DND-41 (cell line): ENCODE data around the gene ALX3.
A peak's percentile ranks its signal among the peaks of the same experiment; 100 is the strongest.

Experiments
- ATAC-seq: fragments of 200-7000 bp; cut with Tn5 transposase; 3 replicates; pipeline ENCODE4 v1.9.1; 2021; ENCODE audit warnings: low read depth; ENCODE audit not compliant: insufficient read depth
- DNase-seq: peaks from one replicate; pipeline ENCODE4 v3.0.0-alpha.2; 2020
- H2AFZ ChIP-seq: 2 replicates; pipeline ENCODE4 v1.6.0; 2012; ENCODE audit warnings: low read depth, low read length
- H3K27ac ChIP-seq: 2 replicates; pipeline ENCODE4 v1.5.1; 2012; ENCODE audit warnings: low read length, inconsistent platforms
- H3K27me3 ChIP-seq: fragments of 200-600 bp; sonication (generic); 2 replicates; pipeline ENCODE4 v1.6.0; 2012; ENCODE audit warnings: low read length, mild to moderate bottlenecking, inconsistent platforms; ENCODE audit not compliant: insufficient read depth, poor library complexity
- H3K36me3 ChIP-seq: 2 replicates; pipeline ENCODE4 v1.5.1; 2012; ENCODE audit warnings: low read length, inconsistent platforms; ENCODE audit not compliant: insufficient read depth
- H3K4me1 ChIP-seq: 2 replicates; pipeline ENCODE4 v1.5.1; 2012; ENCODE audit warnings: mild to moderate bottlenecking, low read length; ENCODE audit not compliant: insufficient read depth
- H3K4me2 ChIP-seq: 2 replicates; pipeline ENCODE4 v1.6.0; 2012; ENCODE audit warnings: mild to moderate bottlenecking, moderate library complexity, low read length, inconsistent platforms; ENCODE audit not compliant: insufficient read depth
- H3K4me3 ChIP-seq, 2 experiments: fragments of 200-600 bp in 1 of 2; shearing (Covaris generic) in 1 of 2; 2 replicates each; pipeline ENCODE4 v1.5.1; 2012 to 2016; ENCODE audit warnings: inconsistent platforms in 2 of 2, low read length in 2 of 2, mild to moderate bottlenecking in 2 of 2, low read depth in 1 of 2, moderate library complexity in 1 of 2
- H3K79me2 ChIP-seq: 2 replicates; pipeline ENCODE4 v1.6.0; 2012; ENCODE audit warnings: low read length, inconsistent platforms; ENCODE audit not compliant: insufficient read depth
- H3K9ac ChIP-seq: 2 replicates; pipeline ENCODE4 v1.6.0; 2012; ENCODE audit warnings: low read depth, mild to moderate bottlenecking, inconsistent platforms, low read length, moderate library complexity
- H3K9me3 ChIP-seq: 2 replicates; pipeline ENCODE4 v1.5.1; 2012; ENCODE audit warnings: low read length, moderate library complexity, mild to moderate bottlenecking, inconsistent platforms; ENCODE audit not compliant: insufficient read depth, severe bottlenecking
- H4K20me1 ChIP-seq: 2 replicates; pipeline ENCODE4 v1.6.0; 2012; ENCODE audit warnings: low read length; ENCODE audit not compliant: insufficient read depth
- CTCF ChIP-seq: IDR thresholded peaks from 2 replicates; pipeline ENCODE4 v1.5.1; 2012; ENCODE audit warnings: borderline replicate concordance, low read length, moderate library complexity, mild to moderate bottlenecking; ENCODE audit not compliant: poor library complexity, severe bottlenecking; ENCODE audit errors: extremely low read depth
- EZH2 ChIP-seq: IDR thresholded peaks from 3 replicates; pipeline ENCODE4 v1.6.1; 2012; ENCODE audit warnings: borderline replicate concordance, low read depth, mild to moderate bottlenecking, moderate library complexity, low read length, inconsistent platforms; ENCODE audit not compliant: severe bottlenecking

The ALX3 gene

DNA sequence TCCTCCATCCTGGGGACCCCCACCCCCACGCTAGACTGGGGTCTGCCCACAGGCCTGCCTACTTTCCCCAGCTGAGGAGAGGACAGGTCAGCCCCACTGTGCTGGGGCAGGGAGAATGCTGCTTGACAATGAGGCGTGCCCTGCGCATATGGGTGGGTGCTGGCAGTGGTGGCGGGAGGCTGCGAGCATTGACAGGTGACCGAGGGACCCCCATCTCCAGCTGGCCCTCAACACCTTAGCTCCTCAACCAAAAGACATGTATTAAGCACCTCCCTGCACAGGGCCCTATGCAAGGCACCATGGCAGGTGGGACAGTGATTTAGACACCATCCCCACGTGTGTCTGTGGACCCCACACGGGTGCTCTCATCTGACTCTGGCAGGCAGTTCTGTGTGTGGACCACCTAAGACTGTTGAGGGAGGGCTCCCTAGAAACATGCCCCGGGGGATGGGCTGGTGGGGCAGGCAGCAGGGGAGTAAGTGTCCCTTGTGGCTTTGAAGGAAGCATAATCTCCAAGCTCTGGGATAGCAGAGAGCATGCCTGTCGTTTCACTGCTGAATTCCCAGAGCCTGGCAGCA is 18.4 kb upstream of the ALX3 start:
- Histone ChIP-seq H3K9ac (no peak overlapping the region), H3K4me1 (no peaks in the 10 kb centered on the region), H2AFZ (no peak overlapping the region), H3K36me3 (no peaks in the 10 kb centered on the region), H3K4me3 (no peak overlapping the region), H4K20me1 (peaks cover 3% of the 10 kb centered on the region; the same call in 1 of the 2 replicates), H3K27me3 (peaks cover 21% of the 10 kb centered on the region), H3K4me2 (no peak overlapping the region), H3K27ac (no peak overlapping the region), H3K9me3 (no peaks in the 10 kb centered on the region), H3K79me2 (no peaks in the 10 kb centered on the region)
- DNase-seq (no peak), ATAC-seq (no peak)
- TF ChIP-seq EZH2 (no peak), CTCF (no peak)

DNA sequence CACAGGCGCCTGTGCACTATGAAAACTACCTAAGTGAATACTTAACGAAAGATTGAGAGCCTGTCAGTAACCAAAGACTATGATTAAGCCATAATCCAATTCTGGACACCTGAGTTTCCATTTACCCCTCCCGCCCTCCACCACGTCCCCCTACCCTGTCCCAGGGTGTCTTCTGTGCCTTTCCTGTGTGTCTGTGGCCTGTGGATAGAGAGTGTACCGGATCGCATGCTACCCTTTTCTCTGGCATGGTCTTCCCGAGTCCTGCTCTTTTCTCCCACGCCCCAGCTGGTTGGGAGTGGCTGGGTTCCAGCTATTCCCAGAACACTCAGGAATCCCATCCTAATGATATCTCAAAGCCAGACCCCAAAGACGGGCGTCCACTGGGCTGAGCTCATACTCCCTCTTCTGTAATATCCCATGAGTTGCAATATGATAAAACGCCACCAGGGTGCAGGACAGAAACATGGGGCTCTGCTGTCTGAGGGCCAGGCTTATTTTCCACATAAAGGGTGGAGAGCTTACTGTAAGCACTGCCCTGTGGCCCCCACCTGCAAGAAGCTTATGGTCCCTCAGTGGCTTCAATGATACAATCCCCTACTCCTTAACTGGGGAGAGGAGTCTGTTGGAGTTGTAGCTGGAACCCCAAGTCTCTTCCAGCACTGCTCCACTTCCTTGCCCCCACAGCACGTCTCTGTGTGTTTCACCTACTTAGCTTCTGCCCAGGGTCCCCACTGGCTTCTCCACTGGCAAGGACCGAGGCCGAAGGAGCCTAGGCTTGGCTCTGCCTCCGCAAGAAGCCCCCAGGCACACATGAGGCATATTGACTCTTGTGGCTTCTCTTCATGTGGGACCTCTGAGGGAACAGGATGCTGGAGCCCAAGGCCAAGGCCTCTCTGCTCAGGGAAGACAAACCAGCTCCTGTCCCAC is 17.6 kb upstream of the ALX3 start:
- DNase-seq (peak; percentile 53), ATAC-seq (peak; percentile 98)
- no peaks in the 10 kb centered on the region for H3K9me3 ChIP-seq
- H3K27me3 ChIP-seq: peaks cover 21% of the 10 kb centered on the region
- no peaks in the 10 kb centered on the region for H3K79me2 ChIP-seq
- H2AFZ ChIP-seq: no peak overlapping the region
- no peaks in the 10 kb centered on the region for H3K36me3 ChIP-seq
- no peak overlapping the region for H3K4me3 ChIP-seq
- H4K20me1 ChIP-seq: peaks cover 3% of the 10 kb centered on the region; the same call in 1 of the 2 replicates
- TF ChIP-seq EZH2: no peak
- TF ChIP-seq CTCF: peak; percentile 78
- H3K9ac ChIP-seq: no peak overlapping the region
- no peak overlapping the region for H3K4me2 ChIP-seq
- H3K27ac ChIP-seq: no peak overlapping the region
- no peaks in the 10 kb centered on the region for H3K4me1 ChIP-seq

DNA sequence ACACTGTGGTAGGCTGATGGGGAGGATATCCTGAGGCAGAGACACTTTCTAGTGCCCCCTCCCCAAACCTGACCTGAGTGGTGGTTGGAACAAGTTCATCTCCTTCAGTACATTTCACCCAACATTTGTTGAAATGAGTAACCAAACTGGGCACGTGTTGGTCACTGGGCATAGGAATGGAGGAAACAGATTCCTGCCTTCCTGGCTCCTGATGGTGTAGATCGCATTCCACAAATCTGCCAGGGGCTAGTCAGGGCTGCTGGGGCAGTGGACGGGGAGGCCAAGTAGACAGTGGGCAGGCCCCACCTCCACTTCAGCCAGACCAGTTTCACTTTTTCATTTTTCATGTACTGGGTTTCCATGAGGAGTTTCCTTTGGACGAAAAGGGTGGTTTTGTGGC is 16.5 kb upstream of the ALX3 start:
- no peak overlapping the region for H3K27ac ChIP-seq
- H3K4me2 ChIP-seq: no peak overlapping the region
- ATAC-seq: no peak
- no peak overlapping the region for H3K9ac ChIP-seq
- H3K79me2 ChIP-seq: no peaks in the 10 kb centered on the region
- no peak overlapping the region for H2AFZ ChIP-seq
- no peaks in the 10 kb centered on the region for H3K4me1 ChIP-seq
- no peak for TF ChIP-seq CTCF
- TF ChIP-seq EZH2: no peak
- H3K36me3 ChIP-seq: no peaks in the 10 kb centered on the region
- no peaks in the 10 kb centered on the region for H3K9me3 ChIP-seq
- H3K27me3 ChIP-seq: peaks cover 15% of the 10 kb centered on the region
- peaks cover 3% of the 10 kb centered on the region; the same call in 1 of the 2 replicates for H4K20me1 ChIP-seq
- H3K4me3 ChIP-seq: no peak overlapping the region
- no peak for DNase-seq
